ENCODE data around the gene PRR29. TPM values are rescaled to one million over a fixed set of nuclear protein-coding genes. Genes with fewer than 3 reads are reported as not detected.

PRR29 gene
- total RNA-seq, 4 donors from 2014 or later: 1.7 to 5.6 (median 4.2) TPM

DNA sequence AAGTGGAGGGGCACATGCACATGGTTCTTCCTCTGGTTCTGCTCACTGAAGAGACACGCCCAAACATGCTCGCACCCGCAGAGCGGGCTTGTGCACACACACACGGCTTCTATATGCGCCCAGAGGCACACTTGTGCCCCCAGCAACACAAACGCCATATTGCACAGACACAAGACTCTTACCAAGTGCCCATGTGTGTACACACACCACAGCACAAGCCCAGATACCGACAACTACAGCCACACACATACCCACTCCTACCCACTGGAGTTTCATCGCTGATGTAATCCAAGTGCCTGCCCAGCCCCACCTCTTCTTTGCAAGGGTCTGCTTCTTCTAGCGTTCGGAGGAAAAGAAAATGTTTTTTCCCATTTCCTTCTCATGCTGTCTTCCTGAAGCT, 6.5 kb upstream of the PRR29 start:
- WGBS, 2 donors: 90 to 93% methylated on average over 11 of the region's 11 CpGs
- H3K4me3 ChIP-seq (replicated peaks in 1 of 3): no peak overlapping the region
- H3K9me3 ChIP-seq: no peaks in the 10 kb centered on the region
- H3K27me3 ChIP-seq: no peaks in the 10 kb centered on the region
- H3K4me1 ChIP-seq: peaks cover 49 to 51% of the 10 kb centered on the region in 2 donors
- no peaks in the 10 kb centered on the region for H3K36me3 ChIP-seq
- intact Hi-C loops (cut with DNase I): no loop called here
- H3K27ac ChIP-seq: no peak overlapping the region
- TF ChIP-seq POLR2A (IDR thresholded peaks at IDR 0.05): no peak
- TF ChIP-seq, protein P1, sequence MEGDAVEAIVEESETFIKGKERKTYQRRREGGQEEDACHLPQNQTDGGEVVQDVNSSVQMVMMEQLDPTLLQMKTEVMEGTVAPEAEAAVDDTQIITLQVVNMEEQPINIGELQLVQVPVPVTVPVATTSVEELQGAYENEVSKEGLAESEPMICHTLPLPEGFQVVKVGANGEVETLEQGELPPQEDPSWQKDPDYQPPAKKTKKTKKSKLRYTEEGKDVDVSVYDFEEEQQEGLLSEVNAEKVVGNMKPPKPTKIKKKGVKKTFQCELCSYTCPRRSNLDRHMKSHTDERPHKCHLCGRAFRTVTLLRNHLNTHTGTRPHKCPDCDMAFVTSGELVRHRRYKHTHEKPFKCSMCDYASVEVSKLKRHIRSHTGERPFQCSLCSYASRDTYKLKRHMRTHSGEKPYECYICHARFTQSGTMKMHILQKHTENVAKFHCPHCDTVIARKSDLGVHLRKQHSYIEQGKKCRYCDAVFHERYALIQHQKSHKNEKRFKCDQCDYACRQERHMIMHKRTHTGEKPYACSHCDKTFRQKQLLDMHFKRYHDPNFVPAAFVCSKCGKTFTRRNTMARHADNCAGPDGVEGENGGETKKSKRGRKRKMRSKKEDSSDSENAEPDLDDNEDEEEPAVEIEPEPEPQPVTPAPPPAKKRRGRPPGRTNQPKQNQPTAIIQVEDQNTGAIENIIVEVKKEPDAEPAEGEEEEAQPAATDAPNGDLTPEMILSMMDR (IDR thresholded peaks at IDR 0.05): no peak
- no peak for DNase-seq

DNA sequence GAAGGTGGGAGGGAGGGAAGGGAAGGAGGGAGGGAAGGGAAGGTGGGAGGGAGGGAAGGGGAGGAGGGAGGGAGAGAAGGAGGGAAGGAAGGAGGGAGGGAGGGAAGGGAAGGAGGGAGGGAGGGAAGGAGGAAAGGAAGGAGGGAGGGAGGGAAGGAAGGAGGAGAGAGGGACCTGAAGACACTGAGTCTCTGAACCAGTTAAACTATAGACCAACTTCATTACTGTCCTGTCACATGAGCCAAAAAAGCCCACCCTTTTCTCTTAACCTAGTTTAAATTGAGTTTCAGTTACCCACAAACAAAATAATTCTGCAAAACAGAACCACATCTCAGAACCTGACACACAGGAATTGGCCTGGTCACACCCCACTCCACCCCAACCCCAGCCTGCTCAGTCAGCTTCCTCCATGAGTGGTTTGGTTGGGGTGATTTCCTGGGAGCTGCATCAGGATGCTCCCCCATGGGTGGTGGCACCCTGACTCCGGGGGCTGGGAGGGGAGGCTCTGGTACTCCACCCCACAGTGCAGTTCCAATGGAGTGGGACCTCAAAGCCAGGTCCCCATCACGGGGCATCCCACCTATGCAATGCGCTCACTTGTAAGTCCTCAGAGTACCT, 4.7 kb upstream of the PRR29 start:
- Histone ChIP-seq H3K27ac (no peak overlapping the region), H3K36me3 (no peaks in the 10 kb centered on the region), H3K4me3 (replicated peaks in 1 of 3) (no peak overlapping the region), H3K4me1 (peaks cover 39 to 46% of the 10 kb centered on the region in 2 donors), H3K9me3 (no peaks in the 10 kb centered on the region), H3K27me3 (no peaks in the 10 kb centered on the region)
- intact Hi-C loops (cut with DNase I): no loop called here
- no peak for DNase-seq
- TF ChIP-seq, protein P1 (IDR thresholded peaks at IDR 0.05): no peak
- no peak for TF ChIP-seq POLR2A (IDR thresholded peaks at IDR 0.05)
- WGBS, 2 donors: 79 to 81% methylated on average over 2 to 3 of the region's 3 CpGs

DNA sequence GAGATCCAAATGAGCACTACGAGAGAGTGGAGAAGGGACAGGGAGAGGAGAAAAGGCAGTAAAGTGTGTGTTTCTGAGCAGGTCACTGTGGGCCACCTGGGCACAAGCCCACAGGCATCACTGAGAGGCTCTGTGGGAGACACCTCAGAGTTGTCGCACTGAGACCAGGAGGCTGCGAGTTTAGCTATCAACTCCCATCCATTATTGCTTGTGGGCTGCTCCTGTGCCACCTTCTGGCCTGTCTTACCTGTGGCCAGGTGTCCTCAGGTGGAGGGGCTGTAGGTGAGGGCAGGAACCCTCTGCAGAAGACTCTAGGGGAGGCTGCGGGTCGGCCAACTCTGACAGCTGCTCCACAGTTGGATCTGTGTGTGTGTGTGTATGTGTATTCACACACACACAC, 2.5 kb upstream of the PRR29 start:
- 92 to 96% methylated on average over 5 of the region's 5 CpGs for WGBS, 2 donors
- no peaks in the 10 kb centered on the region for H3K9me3 ChIP-seq
- peaks cover 25 to 33% of the 10 kb centered on the region in 2 donors for H3K4me1 ChIP-seq
- intact Hi-C loops (cut with DNase I): no loop called here
- TF ChIP-seq, protein P1 (IDR thresholded peaks at IDR 0.05): no peak
- TF ChIP-seq POLR2A (IDR thresholded peaks at IDR 0.05): no peak
- no peaks in the 10 kb centered on the region for H3K36me3 ChIP-seq
- no peaks in the 10 kb centered on the region for H3K27me3 ChIP-seq
- DNase-seq: no peak
- H3K27ac ChIP-seq: no peak overlapping the region
- no peak overlapping the region for H3K4me3 ChIP-seq (replicated peaks in 1 of 3)

DNA sequence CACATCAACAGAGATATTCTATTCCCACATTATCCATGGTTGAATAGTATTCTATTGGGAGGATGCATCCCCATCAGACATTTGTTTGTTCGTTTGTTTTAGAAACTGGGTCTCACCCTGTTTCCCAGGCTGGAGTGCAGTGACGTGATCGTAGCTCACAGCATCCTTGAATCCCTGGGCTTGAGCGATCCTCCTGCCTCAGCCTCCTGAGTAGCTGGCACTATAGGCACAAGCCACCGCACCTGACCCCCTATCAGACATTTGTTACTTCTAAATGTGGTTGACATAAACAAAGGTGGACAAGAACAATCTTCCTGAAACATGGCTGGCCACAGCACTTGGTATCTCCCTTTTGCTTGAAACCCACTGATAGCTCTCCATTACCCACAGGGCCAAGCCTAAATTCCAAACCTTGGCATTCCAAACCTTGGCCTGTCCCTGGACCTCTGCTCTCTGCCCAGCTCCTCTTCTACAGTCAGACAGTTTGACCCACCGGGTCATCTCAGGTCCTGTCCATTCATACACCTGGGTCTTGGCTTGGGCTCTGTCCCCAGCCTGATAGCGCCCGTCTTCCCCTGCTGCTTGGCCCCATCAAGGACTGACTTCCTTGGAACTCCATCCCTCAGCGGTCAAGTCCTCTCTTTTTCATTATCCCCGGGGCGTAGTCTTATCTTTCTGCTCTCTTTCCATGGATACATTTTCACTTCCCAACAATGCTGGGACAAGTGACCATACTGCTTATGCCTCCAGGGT, 1.5 kb upstream of the PRR29 start:
- TF ChIP-seq, protein P1 (IDR thresholded peaks at IDR 0.05): no peak
- TF ChIP-seq POLR2A (IDR thresholded peaks at IDR 0.05): no peak
- Histone ChIP-seq H3K36me3 (no peaks in the 10 kb centered on the region), H3K4me1 (peaks cover 23 to 38% of the 10 kb centered on the region in 2 donors), H3K27ac (no peak overlapping the region), H3K9me3 (no peaks in the 10 kb centered on the region), H3K4me3 (replicated peaks in 1 of 3) (no peak overlapping the region), H3K27me3 (no peaks in the 10 kb centered on the region)
- intact Hi-C loops (cut with DNase I): no loop called here
- no peak for DNase-seq
- 96% methylated on average over 11 of the region's 11 CpGs for WGBS, 2 donors
